ENCODE data around the gene OBSCN. TPM values are rescaled to one million over a fixed set of nuclear protein-coding genes. Genes with fewer than 3 reads are reported as not detected.

The OBSCN gene
- total RNA-seq, 1 donor from 2014 or later, result 17.5 TPM

DNA sequence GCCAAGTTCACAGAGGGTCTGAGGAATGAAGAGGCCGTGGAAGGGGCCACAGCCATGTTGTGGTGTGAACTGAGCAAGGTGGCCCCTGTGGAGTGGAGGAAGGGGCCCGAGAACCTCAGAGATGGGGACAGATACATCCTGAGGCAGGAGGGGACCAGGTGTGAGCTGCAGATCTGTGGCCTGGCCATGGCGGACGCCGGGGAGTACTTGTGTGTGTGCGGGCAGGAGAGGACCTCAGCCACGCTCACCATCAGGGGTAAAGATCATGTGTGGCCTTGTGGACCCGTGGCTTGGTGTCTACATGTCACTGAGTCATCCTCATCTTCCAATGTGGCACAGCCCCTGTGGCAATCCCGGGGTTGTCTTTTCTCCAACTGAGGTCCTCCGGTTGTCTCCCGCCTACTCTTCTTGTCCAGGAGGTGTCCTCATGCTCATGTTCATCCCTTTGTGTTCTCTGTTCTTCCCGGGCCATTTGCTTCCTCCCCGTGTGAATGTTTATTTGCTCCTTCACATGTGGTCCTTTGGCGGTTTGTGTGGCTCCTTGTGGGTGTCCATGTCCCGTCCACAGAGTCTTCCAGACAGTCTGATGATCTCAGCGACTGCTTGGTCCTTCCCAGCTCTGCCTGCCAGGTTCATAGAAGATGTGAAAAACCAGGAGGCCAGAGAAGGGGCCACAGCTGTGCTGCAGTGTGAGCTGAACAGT, 84.2 kb downstream of the OBSCN start:
- H3K27me3 Mint-ChIP-seq (ENCODE audit: low read depth, unreplicated experiment), result no peaks in the 10 kb centered on the region
- no peak overlapping the region for H3K27ac ChIP-seq (ENCODE audit: low read depth, low read length)
- H3K36me3 ChIP-seq (ENCODE audit: insufficient read depth, low read length), result no peaks in the 10 kb centered on the region
- peaks cover 19% of the 10 kb centered on the region for H3K9me3 Mint-ChIP-seq (ENCODE audit: unreplicated experiment)
- H3K9ac ChIP-seq (ENCODE audit: low read length), result no peak overlapping the region
- H2AFZ ChIP-seq (ENCODE audit: low read depth, low read length), result no peak overlapping the region
- no peak for DNase-seq (ENCODE audit: low read depth)
- H3K4me2 ChIP-seq (ENCODE audit: low read length), result no peak overlapping the region
- peaks cover 42% of the 10 kb centered on the region for H3K36me3 Mint-ChIP-seq (ENCODE audit: low read depth, unreplicated experiment)
- TF ChIP-seq, protein P1, sequence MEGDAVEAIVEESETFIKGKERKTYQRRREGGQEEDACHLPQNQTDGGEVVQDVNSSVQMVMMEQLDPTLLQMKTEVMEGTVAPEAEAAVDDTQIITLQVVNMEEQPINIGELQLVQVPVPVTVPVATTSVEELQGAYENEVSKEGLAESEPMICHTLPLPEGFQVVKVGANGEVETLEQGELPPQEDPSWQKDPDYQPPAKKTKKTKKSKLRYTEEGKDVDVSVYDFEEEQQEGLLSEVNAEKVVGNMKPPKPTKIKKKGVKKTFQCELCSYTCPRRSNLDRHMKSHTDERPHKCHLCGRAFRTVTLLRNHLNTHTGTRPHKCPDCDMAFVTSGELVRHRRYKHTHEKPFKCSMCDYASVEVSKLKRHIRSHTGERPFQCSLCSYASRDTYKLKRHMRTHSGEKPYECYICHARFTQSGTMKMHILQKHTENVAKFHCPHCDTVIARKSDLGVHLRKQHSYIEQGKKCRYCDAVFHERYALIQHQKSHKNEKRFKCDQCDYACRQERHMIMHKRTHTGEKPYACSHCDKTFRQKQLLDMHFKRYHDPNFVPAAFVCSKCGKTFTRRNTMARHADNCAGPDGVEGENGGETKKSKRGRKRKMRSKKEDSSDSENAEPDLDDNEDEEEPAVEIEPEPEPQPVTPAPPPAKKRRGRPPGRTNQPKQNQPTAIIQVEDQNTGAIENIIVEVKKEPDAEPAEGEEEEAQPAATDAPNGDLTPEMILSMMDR (IDR thresholded peaks at IDR 0.05; ENCODE audit: insufficient read depth, low read depth, low read length), result no peak
- no peak for TF ChIP-seq EZH2 (IDR thresholded peaks at IDR 0.05; ENCODE audit: insufficient read depth, low read length)
- H3K79me2 ChIP-seq (ENCODE audit: insufficient read depth, low read length), result no peaks in the 10 kb centered on the region
- peaks cover 7% of the 10 kb centered on the region for H3K9me3 ChIP-seq (ENCODE audit: insufficient read depth, low read depth, low read length)
- H3K4me3 Mint-ChIP-seq (ENCODE audit: unreplicated experiment), result no peak overlapping the region
- H3K4me1 ChIP-seq (ENCODE audit: insufficient read depth, low read length), result no peaks in the 10 kb centered on the region
- no peaks in the 10 kb centered on the region for H3K27me3 ChIP-seq (ENCODE audit: insufficient read depth, low read length)
- no peak for FAIRE-seq
- H4K20me1 ChIP-seq (ENCODE audit: insufficient read depth, low read length), result no peaks in the 10 kb centered on the region
- no peak overlapping the region for H3K27ac Mint-ChIP-seq (ENCODE audit: unreplicated experiment)
- H3K4me3 ChIP-seq (ENCODE audit: insufficient read depth, low read depth, low read length), result no peak overlapping the region
- H3K4me1 Mint-ChIP-seq (ENCODE audit: low read depth, unreplicated experiment), result no peaks in the 10 kb centered on the region

DNA sequence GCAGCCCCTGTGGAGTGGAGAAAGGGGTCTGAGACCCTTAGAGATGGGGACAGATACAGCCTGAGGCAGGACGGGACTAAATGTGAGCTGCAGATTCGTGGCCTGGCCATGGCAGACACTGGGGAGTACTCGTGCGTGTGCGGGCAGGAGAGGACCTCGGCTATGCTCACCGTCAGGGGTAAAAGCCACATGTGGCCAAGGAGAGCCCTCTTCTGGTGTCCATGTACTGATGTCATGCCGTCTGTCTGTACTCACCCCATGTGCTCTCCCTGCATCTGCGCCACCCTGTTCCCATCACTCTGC, 84.7 kb downstream of the OBSCN start:
- Histone ChIP-seq H2AFZ (ENCODE audit: low read depth, low read length) (no peak overlapping the region), H3K79me2 (ENCODE audit: insufficient read depth, low read length) (no peaks in the 10 kb centered on the region), H3K9me3 (ENCODE audit: insufficient read depth, low read depth, low read length) (peaks cover 9% of the 10 kb centered on the region), H3K4me1 (ENCODE audit: insufficient read depth, low read length) (no peaks in the 10 kb centered on the region), H4K20me1 (ENCODE audit: insufficient read depth, low read length) (no peaks in the 10 kb centered on the region), H3K27me3 (ENCODE audit: insufficient read depth, low read length) (no peaks in the 10 kb centered on the region), H3K27ac (ENCODE audit: low read depth, low read length) (no peak overlapping the region), H3K9ac (ENCODE audit: low read length) (no peak overlapping the region), H3K4me3 (ENCODE audit: insufficient read depth, low read depth, low read length) (no peak overlapping the region), H3K4me2 (ENCODE audit: low read length) (no peak overlapping the region), H3K36me3 (ENCODE audit: insufficient read depth, low read length) (no peaks in the 10 kb centered on the region)
- DNase-seq (ENCODE audit: low read depth), result no peak
- Mint-ChIP-seq H3K27me3 (ENCODE audit: low read depth, unreplicated experiment) (no peaks in the 10 kb centered on the region), H3K4me1 (ENCODE audit: low read depth, unreplicated experiment) (no peaks in the 10 kb centered on the region), H3K36me3 (ENCODE audit: low read depth, unreplicated experiment) (peaks cover 46% of the 10 kb centered on the region), H3K27ac (ENCODE audit: unreplicated experiment) (no peak overlapping the region), H3K4me3 (ENCODE audit: unreplicated experiment) (no peak overlapping the region), H3K9me3 (ENCODE audit: unreplicated experiment) (peaks cover 21% of the 10 kb centered on the region)
- TF ChIP-seq, protein P1 (IDR thresholded peaks at IDR 0.05; ENCODE audit: insufficient read depth, low read depth, low read length), result no peak
- TF ChIP-seq EZH2 (IDR thresholded peaks at IDR 0.05; ENCODE audit: insufficient read depth, low read length), result no peak
- FAIRE-seq, result no peak

DNA sequence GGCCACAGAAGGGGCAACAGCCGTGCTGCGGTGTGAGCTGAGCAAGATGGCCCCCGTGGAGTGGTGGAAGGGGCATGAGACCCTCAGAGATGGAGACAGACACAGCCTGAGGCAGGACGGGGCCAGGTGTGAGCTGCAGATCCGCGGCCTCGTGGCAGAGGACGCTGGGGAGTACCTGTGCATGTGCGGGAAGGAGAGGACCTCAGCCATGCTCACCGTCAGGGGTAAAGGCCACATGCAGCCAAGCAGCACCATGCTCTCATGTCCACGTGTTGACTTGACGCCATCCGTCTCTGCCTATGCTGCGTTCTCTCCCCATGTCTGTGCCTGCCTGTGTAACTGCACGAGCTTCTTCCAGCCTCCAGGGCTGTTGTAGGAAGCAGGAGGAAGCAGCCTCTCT, 85.5 kb downstream of the OBSCN start:
- Mint-ChIP-seq H3K27ac (ENCODE audit: unreplicated experiment) (no peak overlapping the region), H3K4me1 (ENCODE audit: low read depth, unreplicated experiment) (no peaks in the 10 kb centered on the region), H3K36me3 (ENCODE audit: low read depth, unreplicated experiment) (peaks cover 51% of the 10 kb centered on the region), H3K4me3 (ENCODE audit: unreplicated experiment) (no peak overlapping the region), H3K9me3 (ENCODE audit: unreplicated experiment) (peaks cover 29% of the 10 kb centered on the region), H3K27me3 (ENCODE audit: low read depth, unreplicated experiment) (no peaks in the 10 kb centered on the region)
- H3K27me3 ChIP-seq (ENCODE audit: insufficient read depth, low read length), result no peaks in the 10 kb centered on the region
- no peak for FAIRE-seq
- peaks cover 15% of the 10 kb centered on the region for H3K9me3 ChIP-seq (ENCODE audit: insufficient read depth, low read depth, low read length)
- H3K27ac ChIP-seq (ENCODE audit: low read depth, low read length), result no peak overlapping the region
- H3K4me2 ChIP-seq (ENCODE audit: low read length), result no peak overlapping the region
- H4K20me1 ChIP-seq (ENCODE audit: insufficient read depth, low read length), result no peaks in the 10 kb centered on the region
- TF ChIP-seq, protein P1 (IDR thresholded peaks at IDR 0.05; ENCODE audit: insufficient read depth, low read depth, low read length), result no peak
- no peak for TF ChIP-seq EZH2 (IDR thresholded peaks at IDR 0.05; ENCODE audit: insufficient read depth, low read length)
- H2AFZ ChIP-seq (ENCODE audit: low read depth, low read length), result no peak overlapping the region
- H3K36me3 ChIP-seq (ENCODE audit: insufficient read depth, low read length), result no peaks in the 10 kb centered on the region
- H3K79me2 ChIP-seq (ENCODE audit: insufficient read depth, low read length), result no peaks in the 10 kb centered on the region
- H3K9ac ChIP-seq (ENCODE audit: low read length), result no peak overlapping the region
- no peak for DNase-seq (ENCODE audit: low read depth)
- no peak overlapping the region for H3K4me3 ChIP-seq (ENCODE audit: insufficient read depth, low read depth, low read length)
- no peaks in the 10 kb centered on the region for H3K4me1 ChIP-seq (ENCODE audit: insufficient read depth, low read length)
